Stimulated activated CD8-positive, alpha-beta memory T cell treated with anti-CD3 and anti-CD28 coated beads, Interleukin-15, amount 100 ng/mL, for 48 hours (primary cell): Measurements from ENCODE around the gene VPREB3.
"Not testable (repeated sequence)": the region's sequence is repeated elsewhere in the genome, so short reads cannot be mapped to it uniquely, and the experiment has no call there.

Experiments
- DNase-seq, 2 donors: peaks; one replicate each; pipeline ENCODE4 v3.0.0-alpha.2; 2020; ENCODE audit warnings: low read depth in 2 of 2

VPREB3 gene

GRCh38 chr22:23742505-23743264 is 11.5 kb downstream of the VPREB3 start:
- no peak for DNase-seq

GRCh38 chr22:23737696-23738095 is 16.5 kb downstream of the VPREB3 start:
- no peak for DNase-seq

- DNase-seq = not testable (repeated sequence)
Measured at GRCh38 chr22:23728108-23728507, 26.1 kb downstream of the VPREB3 start.

GRCh38 chr22:23722724-23723123 is 31.5 kb downstream of the VPREB3 start:
- DNase-seq = no peak

GRCh38 chr22:23722160-23722559 is 32.1 kb downstream of the VPREB3 start:
- no peak for DNase-seq

- DNase-seq = no peak
Measured at GRCh38 chr22:23720855-23721254, 33.4 kb downstream of the VPREB3 start.

GRCh38 chr22:23718371-23719165 is 35.7 kb downstream of the VPREB3 start:
- no peak for DNase-seq

GRCh38 chr22:23716811-23717801 is 37.1 kb downstream of the VPREB3 start:
- DNase-seq = peak; percentile 71 to 74

GRCh38 chr22:23715806-23716375 is 38.3 kb downstream of the VPREB3 start:
- DNase-seq = no peak

- no peak for DNase-seq
Measured at GRCh38 chr22:23714596-23715578, 39.3 kb downstream of the VPREB3 start.

GRCh38 chr22:23713696-23714595 is 40.3 kb downstream of the VPREB3 start:
- DNase-seq = peak in 1 of 2 donors; percentile 58

- no peak for DNase-seq
Measured at GRCh38 chr22:23712256-23712655, 42.0 kb downstream of the VPREB3 start.

- no peak for DNase-seq
Measured at GRCh38 chr22:23709107-23709506, 45.1 kb downstream of the VPREB3 start.

- no peak for DNase-seq
Measured at GRCh38 chr22:23708270-23708669, 46.0 kb downstream of the VPREB3 start.

GRCh38 chr22:23705358-23705757 is 48.9 kb downstream of the VPREB3 start:
- peak; percentile 26 to 29 for DNase-seq

- no peak for DNase-seq
Measured at GRCh38 chr22:23704829-23705228, 49.4 kb downstream of the VPREB3 start.

- DNase-seq = no peak
Measured at GRCh38 chr22:23704062-23704461, 50.2 kb downstream of the VPREB3 start.
